COR-L47 (cell line): ENCODE measurements around the gene MAMDC4.

Experiments used
- DNase-seq: peaks from one replicate; lab custom pipeline; 2025; lab: John Stamatoyannopoulos, UW

The MAMDC4 gene

GRCh38 chr9:136890661-136891060 lies 38.5 kb downstream of the MAMDC4 start:
- DNase-seq: no peak

DNA sequence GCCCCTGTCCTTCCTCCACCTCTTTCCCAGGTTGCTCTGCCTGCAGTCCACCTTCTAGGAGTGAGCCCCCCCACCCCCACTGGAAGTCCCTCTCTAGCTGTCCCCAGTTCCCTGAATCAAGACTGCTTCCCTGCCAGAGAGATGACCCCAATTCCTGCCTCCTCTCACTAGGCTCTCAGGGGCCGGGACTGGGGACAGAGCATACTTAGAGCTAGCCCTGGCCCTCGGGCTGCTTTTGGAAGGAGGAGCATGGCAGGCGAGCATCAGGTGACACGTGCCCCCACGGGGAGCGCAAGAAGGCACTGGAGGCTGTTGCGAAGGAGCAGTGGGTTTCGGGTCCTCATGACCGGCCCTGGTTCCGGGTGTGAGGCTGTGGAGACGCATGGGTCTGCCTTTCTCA lies 43.9 kb downstream of the MAMDC4 start:
- no peak for DNase-seq

DNA sequence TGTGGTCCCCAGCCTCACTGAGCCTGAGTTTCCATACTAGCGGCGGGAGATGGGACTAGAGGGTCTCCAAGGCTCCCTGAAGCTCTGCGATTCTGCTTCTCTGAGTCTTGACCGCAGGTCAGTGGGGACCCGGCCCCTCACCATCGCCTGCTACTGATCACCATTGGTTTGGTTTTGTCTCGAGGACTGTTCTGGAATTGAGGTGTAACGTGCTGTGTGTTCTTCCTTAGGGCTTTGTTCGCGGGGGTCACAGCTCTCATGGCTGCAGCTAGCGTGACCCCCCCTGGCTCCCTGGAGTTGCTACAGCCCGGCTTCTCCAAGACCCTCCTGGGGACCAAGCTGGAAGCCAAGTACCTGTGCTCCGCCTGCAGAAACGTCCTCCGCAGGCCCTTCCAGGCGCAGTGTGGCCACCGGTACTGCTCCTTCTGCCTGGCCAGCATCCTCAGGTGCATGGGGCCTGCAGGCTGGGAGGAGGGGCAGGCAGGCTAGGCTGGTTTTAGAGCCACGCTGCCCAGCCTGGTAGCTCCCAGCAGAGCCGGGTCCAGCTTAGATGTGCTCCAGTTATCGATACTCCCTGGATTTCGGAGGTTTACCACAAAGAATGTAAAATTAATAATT lies 46.4 kb downstream of the MAMDC4 start:
- no peak for DNase-seq

GRCh38 chr9:136899196-136899595 lies 47.0 kb downstream of the MAMDC4 start:
- DNase-seq: no peak

DNA sequence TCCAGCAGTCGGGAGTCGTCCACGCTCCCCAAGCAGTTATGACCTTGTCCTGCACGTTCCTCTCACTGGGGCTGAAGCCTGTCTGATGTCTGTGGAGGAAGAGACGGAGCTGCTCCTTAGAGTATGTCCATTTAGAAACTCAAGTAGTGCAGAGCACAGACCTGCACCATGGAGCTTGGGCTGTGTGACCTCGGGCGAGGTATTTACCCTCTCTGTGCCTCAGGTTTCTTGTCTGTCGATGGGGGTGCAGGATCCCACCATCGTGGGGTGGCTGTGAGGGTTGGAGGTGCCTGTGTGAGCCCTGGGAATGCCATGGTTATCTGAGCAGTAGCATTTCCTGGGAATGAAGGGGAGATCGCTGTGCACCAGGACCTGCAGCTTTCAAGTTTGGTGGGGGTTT lies 48.4 kb downstream of the MAMDC4 start:
- no peak for DNase-seq

DNA sequence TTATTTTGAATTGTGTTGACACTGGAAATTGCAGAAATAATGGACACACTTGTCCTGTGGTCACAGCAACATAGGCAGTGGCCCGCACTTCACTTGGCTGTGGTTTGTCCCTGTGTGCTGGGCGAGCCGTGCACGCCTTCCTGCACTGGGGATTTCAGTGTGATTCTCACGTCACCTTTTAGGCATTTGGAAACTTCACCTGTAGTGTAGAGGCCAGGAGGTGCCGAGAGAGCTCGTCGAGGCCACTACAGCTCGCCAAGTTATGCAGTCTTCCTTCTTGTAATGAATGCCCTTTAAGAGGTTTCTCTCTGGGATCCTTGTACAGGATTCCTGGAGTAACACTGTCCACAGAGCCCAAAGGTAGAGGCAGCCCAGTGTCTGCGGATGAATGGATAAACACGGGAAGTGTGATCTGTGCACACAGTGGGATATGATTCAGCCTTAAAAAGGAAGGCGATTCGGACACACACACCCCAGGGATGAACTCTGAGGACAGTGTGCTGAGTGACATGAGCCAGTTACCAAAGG lies 48.9 kb downstream of the MAMDC4 start:
- no peak for DNase-seq

DNA sequence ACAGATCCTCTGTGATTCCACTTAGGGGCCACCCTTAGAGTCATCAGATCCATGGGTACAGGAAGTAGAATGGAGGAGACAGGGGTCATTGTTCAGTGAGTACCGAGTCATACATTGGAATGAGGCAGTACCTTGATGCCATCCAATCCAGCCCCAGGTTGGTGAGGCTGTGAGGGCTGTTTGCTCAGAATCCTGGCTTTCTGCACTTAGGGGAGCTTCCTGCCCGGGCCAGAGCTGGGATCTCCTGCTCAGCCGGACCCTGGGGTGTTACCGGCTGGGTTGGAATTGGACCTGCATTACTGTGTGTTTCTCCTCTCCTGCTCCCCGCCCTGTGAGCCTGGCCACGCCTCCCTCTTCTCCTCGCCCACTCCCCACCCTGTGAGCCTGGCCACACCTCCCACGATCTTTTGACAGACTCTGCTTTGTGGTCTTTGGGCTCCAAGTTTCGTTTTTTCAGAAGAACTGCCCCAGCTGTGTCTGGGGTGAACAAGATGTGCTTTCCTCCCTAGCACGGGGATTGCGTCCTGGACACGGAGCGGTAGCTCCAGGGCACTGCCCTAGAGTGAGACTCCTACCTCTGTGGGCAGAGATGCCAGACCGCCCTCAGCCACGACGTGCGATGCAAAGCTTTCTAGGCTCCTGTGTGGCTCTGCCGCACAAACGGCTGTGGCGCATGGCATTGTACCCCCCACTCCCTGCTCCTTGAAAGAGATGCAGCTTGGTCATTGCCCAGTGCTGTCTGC lies 49.5 kb downstream of the MAMDC4 start:
- DNase-seq: no peak

- no peak for DNase-seq
Observed at GRCh38 chr9:136902259-136902821, 50.2 kb downstream of the MAMDC4 start.

- DNase-seq: no peak
Observed at GRCh38 chr9:136903041-136903554, 51.0 kb downstream of the MAMDC4 start.

DNA sequence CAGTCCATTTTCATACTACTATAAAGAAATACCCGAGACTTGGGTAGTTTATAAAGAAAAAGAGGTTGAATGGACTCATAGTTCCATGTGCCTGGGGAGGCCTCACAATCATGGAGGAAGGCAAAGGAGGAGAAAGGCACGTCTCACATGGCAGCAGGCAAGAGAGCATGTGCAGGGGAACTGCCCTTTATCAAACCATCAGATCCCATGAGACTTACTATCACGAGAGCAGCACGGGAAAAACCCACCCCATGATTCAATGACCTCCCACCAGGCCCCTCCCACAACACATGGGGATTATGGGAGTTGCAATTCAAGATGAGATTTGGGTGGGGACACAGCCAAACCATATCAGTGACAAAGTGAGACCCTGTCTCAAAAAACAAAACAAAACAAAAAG lies 54.1 kb downstream of the MAMDC4 start:
- DNase-seq: no peak

GRCh38 chr9:136907011-136907914 lies 55.1 kb downstream of the MAMDC4 start:
- no peak for DNase-seq
